Right ventricle myocardium superior (tissue), 1 donor: ENCODE results near the gene NCOA7. TPM values are rescaled to one million over a fixed set of nuclear protein-coding genes. Genes with fewer than 3 reads are reported as not detected.
A peak's percentile ranks its signal among the peaks of the same experiment; 100 is the strongest.
"Not testable (repeated sequence)": the region's sequence is repeated elsewhere in the genome, so short reads cannot be mapped to it uniquely, and the experiment has no call there.

Experiments used
- ATAC-seq: fragments of 200-7000 bp; cut with Tn5 transposase; one replicate; pipeline ENCODE4 v1.9.1; 2020; ENCODE audit warnings: mild to moderate bottlenecking; ENCODE audit not compliant: poor library complexity
- DNase-seq: peaks from one replicate; pipeline ENCODE4 v3.0.0-alpha.2; 2020
- intact Hi-C: fragments of 100-400 bp; cut with DNase I; formaldehyde crosslinking; loops from one replicate; pipeline ENCODE4 v1.11.2; 2022
- total RNA-seq: library from RNA; stranded (reverse); fragmentation: NEBNext Ultra II Directional; extraction: Animal tissue kit (Norgen Biotek cat#: 25700); gene quantifications from one replicate; pipeline ENCODE4 v1.2.1, GENCODE V29; 2021
- donor health status: DM: no; HTN: yes; CAD: no; lungs with severe emphysema.

Gene NCOA7
- total RNA-seq, 1 donor from 2014 or later, result 12.7 TPM

- intact Hi-C loops, result loop anchor here (5.0 kb wide), 1 partner anchor 158 kb away; the partner anchor contains the start of gene HINT3
- no peak for ATAC-seq
These were observed 8.2 kb downstream of the NCOA7 start for GRCh38 chr6:125798734-125799508.

DNA sequence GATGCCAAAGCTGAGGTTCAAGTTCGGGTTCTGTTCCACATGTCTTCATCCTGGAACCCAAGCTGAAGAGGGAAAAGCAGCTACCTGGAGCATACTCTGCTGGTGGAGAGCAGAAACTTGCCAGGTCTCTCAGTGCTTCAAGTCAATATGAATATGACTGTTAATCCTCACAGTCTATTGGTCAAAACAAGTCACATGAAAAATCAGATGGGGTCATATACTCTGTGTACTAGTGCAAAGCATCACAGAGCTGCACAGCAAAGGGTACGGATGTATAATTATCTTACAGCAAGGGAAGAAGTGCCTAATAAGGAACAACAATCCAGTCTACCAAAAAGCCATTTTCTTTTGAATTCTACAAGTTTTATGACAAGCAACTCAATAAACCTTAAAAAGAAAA is 11.6 kb downstream of the NCOA7 start:
- intact Hi-C loops, result no loop called here
- DNase-seq, result no peak
- ATAC-seq, result no peak

More at GRCh38 chr6:125798734-125799508, 8.2 kb downstream of the NCOA7 start:
- no peak for DNase-seq

DNA sequence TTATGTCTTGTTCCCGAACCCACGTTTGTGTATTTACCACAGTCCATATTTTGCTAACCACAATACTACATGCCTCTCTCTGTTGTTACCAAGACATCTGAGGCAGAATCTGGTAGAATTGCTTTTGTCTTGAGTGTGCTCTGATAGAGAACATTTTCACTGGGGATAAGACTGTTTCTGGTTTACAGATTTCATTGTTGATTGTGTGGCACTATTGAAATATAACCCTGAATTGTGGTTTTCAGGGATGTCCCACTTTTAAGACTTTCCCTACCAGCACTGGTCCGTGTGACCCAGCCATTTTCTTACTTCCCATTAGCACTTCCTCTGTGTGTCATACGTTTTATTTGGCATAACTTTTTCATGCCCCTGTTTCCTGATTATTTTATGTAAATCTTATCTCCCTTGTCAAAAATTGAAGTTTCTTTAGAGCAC is 12.2 kb downstream of the NCOA7 start:
- peak; percentile 58 for ATAC-seq
- intact Hi-C loops, result no loop called here
- no peak for DNase-seq

DNA sequence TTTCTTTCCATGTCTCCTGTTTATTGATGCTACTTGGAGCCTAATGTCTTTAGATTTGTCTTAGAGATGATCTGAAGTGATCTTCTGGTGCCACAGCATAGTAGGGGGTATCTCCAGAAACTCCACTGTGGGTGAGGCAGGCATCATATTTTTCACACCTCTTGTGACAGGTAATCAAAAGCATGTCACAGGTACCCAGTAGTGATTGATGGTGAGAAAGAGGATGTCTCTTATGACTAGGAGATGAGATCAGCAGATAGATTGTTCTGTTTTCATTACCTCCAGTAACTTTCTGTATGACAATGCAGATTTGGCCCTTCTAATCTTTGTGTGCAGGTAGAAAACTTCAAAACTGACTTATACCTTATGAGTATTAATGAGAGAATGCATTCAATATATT is 13.5 kb downstream of the NCOA7 start:
- intact Hi-C loops, result no loop called here
- DNase-seq (no peak), ATAC-seq (no peak)

GRCh38 chr6:125804866-125805425 is 14.2 kb downstream of the NCOA7 start:
- ATAC-seq, intact Hi-C loops, DNase-seq: not testable (repeated sequence)

DNA sequence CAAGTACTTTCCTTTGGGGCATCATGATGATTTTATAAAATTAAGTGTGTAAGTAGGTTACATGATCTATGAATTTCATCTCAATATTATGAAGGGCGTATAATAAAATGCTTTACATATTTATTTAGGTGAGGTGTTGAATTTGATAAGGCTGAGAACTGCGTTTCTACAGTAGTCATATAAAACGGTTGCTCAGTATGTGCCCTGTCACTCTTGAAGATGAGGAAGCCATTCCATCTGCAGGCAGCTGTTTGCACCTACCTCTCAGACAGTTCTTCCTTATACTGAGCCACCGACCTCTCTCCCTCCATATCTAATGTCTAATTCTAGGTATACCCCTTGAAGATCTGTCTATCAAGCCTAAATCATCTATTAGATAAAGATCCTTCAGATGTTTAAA is 16.1 kb downstream of the NCOA7 start:
- intact Hi-C loops, result no loop called here
- ATAC-seq (no peak), DNase-seq (no peak)

DNA sequence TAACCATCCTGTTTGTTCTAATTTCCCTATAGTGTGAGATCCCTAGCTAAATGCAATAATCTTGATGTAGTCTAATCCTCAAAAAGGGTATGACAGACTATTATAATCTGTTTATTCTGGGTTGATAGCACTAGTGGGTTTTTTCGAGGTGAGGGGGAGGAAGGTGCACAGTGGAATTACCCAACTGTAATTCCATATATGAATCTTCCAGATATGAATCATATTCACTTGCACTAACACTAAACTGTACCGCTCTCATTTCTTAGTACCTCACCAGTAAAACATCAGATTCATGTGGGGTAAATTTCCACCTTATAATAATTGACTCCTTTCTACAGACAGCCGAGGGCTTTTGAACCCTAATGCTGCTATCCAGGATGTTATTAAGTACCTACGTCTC is 16.5 kb downstream of the NCOA7 start:
- intact Hi-C loops, result no loop called here
- ATAC-seq (no peak), DNase-seq (no peak)

DNA sequence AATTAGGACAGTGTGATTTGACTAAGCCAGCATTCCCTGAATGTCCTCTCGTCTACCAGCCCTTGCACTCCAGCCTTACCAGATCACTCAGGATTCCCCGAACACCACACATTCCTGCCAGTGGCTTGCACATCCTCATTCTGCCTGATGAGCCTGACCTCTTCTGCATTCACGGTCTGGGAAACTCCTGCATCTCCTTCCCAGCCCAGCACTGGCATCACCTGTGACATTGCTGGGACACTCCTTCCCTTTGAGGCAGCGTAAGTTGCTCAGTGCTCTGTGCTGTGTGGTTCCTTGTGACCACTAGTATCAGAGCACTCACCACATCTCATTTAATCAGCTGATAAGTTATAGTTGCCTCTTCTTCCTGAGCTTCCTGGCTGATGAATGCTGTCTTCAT is 17.3 kb downstream of the NCOA7 start:
- no peak for ATAC-seq
- intact Hi-C loops, result no loop called here
- no peak for DNase-seq

GRCh38 chr6:125808591-125808990 is 17.8 kb downstream of the NCOA7 start:
- ATAC-seq (no peak), DNase-seq (no peak)
- intact Hi-C loops, result no loop called here

DNA sequence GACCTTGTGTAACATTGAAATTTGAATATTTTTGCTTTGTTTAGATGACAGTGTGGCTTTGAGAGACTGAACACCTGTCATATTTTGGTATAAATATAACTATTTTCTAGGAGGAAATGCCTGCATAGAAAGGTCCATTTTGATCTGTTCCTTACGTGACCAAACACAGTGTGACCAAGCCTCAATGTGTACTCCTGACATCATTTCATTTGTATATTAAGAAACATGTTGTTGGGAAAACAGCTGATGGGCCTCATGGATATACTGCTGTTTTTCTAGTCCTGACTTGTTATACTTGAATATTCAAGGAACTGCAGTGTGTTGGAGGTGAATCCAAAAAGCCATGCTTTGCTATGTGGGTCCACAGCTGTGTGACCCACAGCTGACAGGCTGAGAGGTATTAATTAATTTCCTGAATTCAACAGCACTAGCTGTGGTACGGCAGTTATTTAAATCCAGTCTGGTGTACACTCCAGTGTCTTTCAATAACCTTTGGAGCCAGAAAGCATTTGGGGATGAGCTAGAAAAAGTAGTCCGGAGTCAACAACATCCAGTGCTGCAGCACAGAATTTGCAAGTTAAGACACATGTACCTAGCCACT is 18.9 kb downstream of the NCOA7 start:
- DNase-seq, result no peak
- intact Hi-C loops, result no loop called here
- ATAC-seq, result no peak

DNA sequence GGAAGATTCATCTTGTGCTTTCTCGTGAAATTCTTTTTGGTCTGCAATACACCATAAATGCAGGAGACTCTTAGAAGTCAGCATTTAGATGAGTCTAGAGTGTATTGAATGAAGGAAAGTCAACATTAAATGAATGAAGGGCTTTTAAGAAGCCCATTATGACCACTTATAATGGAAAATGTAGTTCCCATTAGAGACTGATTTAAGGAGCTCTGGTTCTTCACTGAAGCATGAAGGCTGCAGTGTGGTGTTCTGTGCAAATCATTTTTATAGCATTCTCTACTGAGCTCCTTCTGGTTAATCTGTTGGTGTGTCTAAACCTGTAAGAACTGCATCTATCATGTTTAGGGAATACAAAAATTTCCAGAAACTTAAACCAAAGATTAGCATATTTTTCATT is 19.7 kb downstream of the NCOA7 start:
- no peak for DNase-seq

DNA sequence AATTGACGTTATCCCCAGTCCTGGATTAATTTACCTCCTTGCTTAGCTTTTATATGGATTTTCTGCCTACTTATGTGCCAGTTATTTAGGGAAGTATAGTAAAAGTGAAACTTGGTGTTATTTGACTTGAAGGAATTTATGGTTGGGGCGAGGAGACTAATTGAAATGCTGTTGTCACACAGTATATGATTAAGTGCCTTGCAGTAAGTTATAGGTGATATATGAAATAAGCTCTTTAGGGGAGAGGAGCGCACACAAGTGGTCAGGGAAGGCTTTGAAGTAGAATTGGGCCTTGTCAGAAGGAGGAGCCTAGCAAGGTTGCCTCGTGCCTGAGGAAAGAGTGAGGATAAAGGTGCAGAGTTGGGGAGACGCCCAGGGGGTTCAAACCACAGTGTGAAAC is 20.5 kb downstream of the NCOA7 start:
- DNase-seq (no peak), ATAC-seq (no peak)
- intact Hi-C loops, result no loop called here

More for the DNA sequence above, 19.7 kb downstream of the NCOA7 start:
- intact Hi-C loops, result no loop called here
- no peak for ATAC-seq

GRCh38 chr6:125812394-125813292 is 21.9 kb downstream of the NCOA7 start:
- intact Hi-C loops, result no loop called here
- ATAC-seq, result peak; percentile 69

GRCh38 chr6:125814481-125814880 is 23.7 kb downstream of the NCOA7 start:
- ATAC-seq (no peak), DNase-seq (no peak)
- intact Hi-C loops, result no loop called here

More at GRCh38 chr6:125812394-125813292, 21.9 kb downstream of the NCOA7 start:
- DNase-seq, result no peak

DNA sequence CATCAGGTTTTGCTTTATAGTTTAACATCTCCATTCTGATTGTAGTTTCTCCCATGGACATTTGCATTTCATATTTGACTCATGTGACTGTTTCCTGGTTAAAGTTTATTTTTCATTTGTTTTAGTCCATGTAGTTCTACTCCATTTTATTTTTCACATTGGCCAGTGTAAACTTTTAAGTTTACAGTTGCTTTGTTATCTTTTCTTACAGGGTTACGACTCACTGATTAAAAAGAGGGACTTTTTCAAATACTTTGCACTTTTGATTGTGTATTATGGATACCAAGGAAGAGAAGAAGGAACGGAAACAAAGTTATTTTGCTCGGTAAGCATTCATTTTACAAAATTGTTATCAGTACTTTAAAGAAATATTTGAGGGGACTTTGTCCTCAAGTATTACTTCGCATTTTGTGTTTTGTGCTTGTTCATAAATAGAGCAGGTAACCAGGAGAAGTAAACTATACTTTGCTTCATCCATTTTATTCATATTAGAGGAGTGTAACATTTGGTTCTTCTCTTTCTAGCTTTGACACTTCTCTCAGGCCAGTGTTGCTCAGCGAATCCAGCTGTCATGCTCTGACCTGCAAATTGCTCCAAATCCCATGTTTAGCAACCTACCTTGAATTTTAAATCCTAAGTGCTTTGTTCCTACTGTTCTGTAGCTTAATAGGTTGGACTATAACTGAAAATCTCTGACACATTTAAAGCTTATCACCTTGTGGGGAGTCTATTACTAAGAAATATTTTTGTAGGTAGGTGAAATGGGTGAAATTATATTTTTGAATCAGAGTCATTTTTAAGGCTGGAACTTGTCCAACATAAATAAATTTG is 24.5 kb downstream of the NCOA7 start:
- ATAC-seq (no peak), DNase-seq (no peak)
- intact Hi-C loops, result no loop called here

DNA sequence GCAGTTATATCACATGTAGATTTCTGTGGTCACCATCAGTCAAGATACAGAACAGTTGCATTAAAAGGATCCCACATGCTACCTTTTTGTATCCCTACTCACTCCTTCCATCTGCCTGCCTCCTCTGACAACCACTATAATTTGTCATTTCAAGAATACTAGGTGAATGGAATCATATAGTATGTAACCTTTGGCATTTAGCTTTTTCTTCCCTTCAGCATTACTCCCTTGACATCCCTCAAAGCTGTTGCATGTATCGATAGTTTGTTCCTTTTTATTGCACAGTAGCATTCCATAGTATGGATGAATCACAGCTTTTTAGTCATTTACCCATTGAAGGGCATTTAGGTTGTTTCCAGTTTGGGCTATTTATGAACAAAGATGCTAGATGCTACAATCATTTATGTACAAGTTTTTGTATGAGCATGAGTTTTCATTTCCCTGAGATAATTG is 26.1 kb downstream of the NCOA7 start:
- intact Hi-C loops, result no loop called here
- DNase-seq, result no peak
- no peak for ATAC-seq

DNA sequence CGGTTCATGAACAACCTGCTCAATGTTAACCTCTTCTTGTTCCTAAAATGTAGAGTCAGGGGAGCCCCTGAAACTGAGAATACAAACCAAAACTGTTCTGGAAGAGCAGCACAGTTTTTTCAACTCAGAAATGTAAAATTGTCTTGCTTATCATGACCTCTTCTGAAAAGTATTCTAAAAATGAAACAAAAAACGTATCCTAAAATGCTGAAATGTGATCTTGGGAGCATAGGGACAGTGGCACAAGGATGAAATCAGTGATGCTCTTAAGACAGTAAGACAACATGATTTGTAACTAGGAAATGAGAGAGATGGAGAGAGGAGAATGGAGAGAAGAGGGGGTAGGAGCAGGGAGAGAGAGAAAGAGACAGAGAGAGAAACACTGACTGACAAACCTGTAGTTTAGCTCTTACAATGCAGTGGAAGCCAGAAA is 27.5 kb downstream of the NCOA7 start:
- intact Hi-C loops, result no loop called here
- DNase-seq, result no peak

DNA sequence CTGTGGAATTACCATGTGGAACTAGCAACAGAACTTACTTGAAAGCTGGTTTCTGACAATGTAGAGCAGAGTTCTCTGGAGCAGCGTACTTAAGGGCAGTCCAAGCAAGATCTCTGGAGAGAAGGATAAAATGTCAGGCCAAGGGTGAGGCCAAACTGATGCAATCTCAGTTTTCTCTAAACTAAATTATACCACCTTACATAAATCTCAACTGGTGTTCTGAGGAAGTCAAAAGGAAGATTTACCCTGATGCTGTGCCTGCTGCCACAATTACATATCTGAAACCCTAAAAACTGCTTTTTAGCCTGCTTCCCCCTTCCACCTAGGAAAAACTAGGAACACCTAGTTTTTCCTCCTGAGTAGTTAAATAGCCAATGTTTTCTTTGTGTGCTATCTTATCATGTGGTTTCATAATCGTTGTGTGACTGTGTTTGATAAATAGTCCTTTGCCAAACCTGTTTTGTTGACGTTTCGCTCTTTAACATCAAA is 28.1 kb downstream of the NCOA7 start:
- intact Hi-C loops, result no loop called here
- ATAC-seq (peak; percentile 85), DNase-seq (no peak)

More for the DNA sequence above, 27.5 kb downstream of the NCOA7 start:
- no peak for ATAC-seq
